Endothelial cell (in vitro differentiated cells): ENCODE data around the gene ADGRG6. TPM values are rescaled to one million over a fixed set of nuclear protein-coding genes. Genes with fewer than 3 reads are reported as not detected.

Experiments used
- DNase-seq: peaks from one replicate; pipeline ENCODE4 v3.0.0; 2021; ENCODE audit warnings: low spot score
- H3K27ac Mint-ChIP-seq: one replicate; pipeline ENCODE4 v1.8.0; 2021; ENCODE audit warnings: mixed read lengths, inconsistent platforms; ENCODE audit not compliant: unreplicated experiment
- H3K27me3 Mint-ChIP-seq: one replicate; pipeline ENCODE4 v1.8.0; 2021; ENCODE audit warnings: mild to moderate bottlenecking, moderate library complexity, mixed read lengths, inconsistent platforms; ENCODE audit not compliant: unreplicated experiment
- H3K36me3 Mint-ChIP-seq: one replicate; pipeline ENCODE4 v1.8.0; 2021; ENCODE audit warnings: mild to moderate bottlenecking, low read depth, mixed read lengths, inconsistent platforms; ENCODE audit not compliant: unreplicated experiment
- H3K4me1 Mint-ChIP-seq: one replicate; pipeline ENCODE4 v1.8.0; 2021; ENCODE audit warnings: mild to moderate bottlenecking, mixed read lengths, inconsistent platforms; ENCODE audit not compliant: unreplicated experiment
- H3K4me3 Mint-ChIP-seq: one replicate; pipeline ENCODE4 v1.8.0; 2021; ENCODE audit warnings: mild to moderate bottlenecking, mixed read lengths, inconsistent platforms; ENCODE audit not compliant: unreplicated experiment
- H3K9me3 Mint-ChIP-seq: one replicate; pipeline ENCODE4 v1.8.0; 2021; ENCODE audit warnings: mixed read lengths, inconsistent platforms; ENCODE audit not compliant: unreplicated experiment
- total RNA-seq: library from RNA; stranded (reverse); fragmentation: NEBNext Ultra II Directional; extraction: Animal tissue kit (Norgen Biotek cat#: 25700); gene quantifications from one replicate; pipeline ENCODE4 v1.2.1, GENCODE V29; 2021; ENCODE audit not compliant: unreplicated experiment
- TF ChIP-seq, protein P1 (sequence below): fragments of 200-600 bp; sonication (generic); IDR thresholded peaks from one replicate; pipeline ENCODE4 v1.5.0; 2021; ENCODE audit warnings: antibody characterized with exemption; ENCODE audit not compliant: unreplicated experiment

The ADGRG6 gene
- total RNA-seq, 1 donor from 2014 or later = 8.8 TPM

DNA sequence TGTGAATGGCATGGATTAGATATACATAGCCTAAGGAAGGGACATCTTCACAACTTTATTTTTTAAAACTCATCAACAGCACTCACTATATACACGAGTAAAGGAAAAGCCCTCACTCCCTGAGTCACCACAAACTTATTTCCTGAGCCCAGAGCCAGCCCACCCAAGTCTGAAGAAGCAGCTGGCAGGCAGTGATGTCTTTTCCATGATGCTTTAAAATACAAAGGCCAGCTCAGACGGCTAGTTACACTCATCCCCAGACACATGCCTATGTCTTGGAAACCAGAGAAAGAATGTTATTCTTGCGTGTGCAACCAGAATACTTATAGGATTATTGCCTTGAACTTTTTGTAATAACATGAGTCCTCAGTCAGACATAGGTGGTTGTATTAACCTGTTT, 114.4 kb downstream of the ADGRG6 start:
- no peak for DNase-seq
- H3K27ac Mint-ChIP-seq = no peak overlapping the region
- H3K4me3 Mint-ChIP-seq = no peak overlapping the region
- H3K36me3 Mint-ChIP-seq = no peaks in the 10 kb centered on the region
- no peaks in the 10 kb centered on the region for H3K4me1 Mint-ChIP-seq
- no peaks in the 10 kb centered on the region for H3K9me3 Mint-ChIP-seq
- TF ChIP-seq, protein P1, sequence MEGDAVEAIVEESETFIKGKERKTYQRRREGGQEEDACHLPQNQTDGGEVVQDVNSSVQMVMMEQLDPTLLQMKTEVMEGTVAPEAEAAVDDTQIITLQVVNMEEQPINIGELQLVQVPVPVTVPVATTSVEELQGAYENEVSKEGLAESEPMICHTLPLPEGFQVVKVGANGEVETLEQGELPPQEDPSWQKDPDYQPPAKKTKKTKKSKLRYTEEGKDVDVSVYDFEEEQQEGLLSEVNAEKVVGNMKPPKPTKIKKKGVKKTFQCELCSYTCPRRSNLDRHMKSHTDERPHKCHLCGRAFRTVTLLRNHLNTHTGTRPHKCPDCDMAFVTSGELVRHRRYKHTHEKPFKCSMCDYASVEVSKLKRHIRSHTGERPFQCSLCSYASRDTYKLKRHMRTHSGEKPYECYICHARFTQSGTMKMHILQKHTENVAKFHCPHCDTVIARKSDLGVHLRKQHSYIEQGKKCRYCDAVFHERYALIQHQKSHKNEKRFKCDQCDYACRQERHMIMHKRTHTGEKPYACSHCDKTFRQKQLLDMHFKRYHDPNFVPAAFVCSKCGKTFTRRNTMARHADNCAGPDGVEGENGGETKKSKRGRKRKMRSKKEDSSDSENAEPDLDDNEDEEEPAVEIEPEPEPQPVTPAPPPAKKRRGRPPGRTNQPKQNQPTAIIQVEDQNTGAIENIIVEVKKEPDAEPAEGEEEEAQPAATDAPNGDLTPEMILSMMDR = no peak
- H3K27me3 Mint-ChIP-seq = peaks cover 1% of the 10 kb centered on the region

DNA sequence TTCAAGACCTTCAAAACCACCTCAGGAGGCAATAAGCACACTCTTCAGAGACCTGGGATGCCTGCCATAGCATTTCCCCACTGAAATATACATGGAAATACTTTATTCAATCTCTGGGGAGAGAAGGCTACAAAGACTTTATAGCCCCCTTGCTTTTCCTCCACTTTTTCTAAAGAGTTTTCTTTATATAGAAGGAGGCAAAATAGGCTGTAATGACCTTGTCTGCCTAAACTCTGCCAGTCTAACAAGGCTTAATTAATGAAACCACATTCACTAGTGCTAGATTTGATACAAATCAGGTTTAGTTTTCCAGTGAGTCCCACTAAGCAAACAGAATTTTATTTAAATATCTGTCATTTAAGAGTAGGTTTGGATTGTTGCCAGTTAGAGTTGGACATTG, 114.9 kb downstream of the ADGRG6 start:
- Mint-ChIP-seq H3K9me3 (no peaks in the 10 kb centered on the region), H3K4me3 (no peak overlapping the region), H3K4me1 (no peaks in the 10 kb centered on the region), H3K36me3 (no peaks in the 10 kb centered on the region), H3K27ac (no peak overlapping the region), H3K27me3 (peaks cover 1% of the 10 kb centered on the region)
- TF ChIP-seq, protein P1 = no peak
- DNase-seq = no peak

- DNase-seq = no peak
- peaks cover 1% of the 10 kb centered on the region for H3K27me3 Mint-ChIP-seq
- H3K9me3 Mint-ChIP-seq = no peaks in the 10 kb centered on the region
- TF ChIP-seq, protein P1 = no peak
- H3K36me3 Mint-ChIP-seq = no peaks in the 10 kb centered on the region
- H3K4me3 Mint-ChIP-seq = no peak overlapping the region
- H3K27ac Mint-ChIP-seq = no peak overlapping the region
- no peaks in the 10 kb centered on the region for H3K4me1 Mint-ChIP-seq
These were observed 115.5 kb downstream of the ADGRG6 start for GRCh38 chr6:142417331-142417750.

GRCh38 chr6:142419071-142419470, 117.3 kb downstream of the ADGRG6 start:
- no peaks in the 10 kb centered on the region for H3K4me1 Mint-ChIP-seq
- no peak overlapping the region for H3K27ac Mint-ChIP-seq
- TF ChIP-seq, protein P1 = no peak
- H3K27me3 Mint-ChIP-seq = peaks cover 1% of the 10 kb centered on the region
- DNase-seq = no peak
- no peaks in the 10 kb centered on the region for H3K9me3 Mint-ChIP-seq
- H3K4me3 Mint-ChIP-seq = no peak overlapping the region
- H3K36me3 Mint-ChIP-seq = no peaks in the 10 kb centered on the region

DNA sequence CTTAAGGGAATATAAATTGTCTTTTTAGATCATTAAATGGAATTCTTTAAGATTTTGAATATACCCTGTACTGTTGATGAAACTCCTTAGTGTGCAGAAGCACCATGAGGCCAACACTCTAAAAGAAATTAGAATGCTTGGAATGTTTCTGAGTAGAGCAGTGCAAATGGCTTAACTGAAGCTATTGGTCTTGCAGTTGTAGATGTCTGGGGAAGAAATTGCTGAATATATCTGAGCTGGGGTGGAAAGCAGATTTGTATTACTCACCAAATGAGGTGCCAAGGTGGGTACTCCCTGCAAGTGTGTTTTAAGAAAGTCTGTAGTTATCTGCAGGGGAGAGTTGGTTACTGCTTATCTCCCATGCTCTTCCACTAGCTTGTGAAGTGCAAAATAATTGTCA, 119.0 kb downstream of the ADGRG6 start:
- H3K4me3 Mint-ChIP-seq = no peak overlapping the region
- H3K9me3 Mint-ChIP-seq = no peaks in the 10 kb centered on the region
- no peak overlapping the region for H3K27ac Mint-ChIP-seq
- no peak for DNase-seq
- TF ChIP-seq, protein P1 = no peak
- peaks cover 6% of the 10 kb centered on the region for H3K36me3 Mint-ChIP-seq
- no peaks in the 10 kb centered on the region for H3K4me1 Mint-ChIP-seq
- peaks cover 5% of the 10 kb centered on the region for H3K27me3 Mint-ChIP-seq
